ENCODE results near the gene ARHGAP8. TPM values are rescaled to one million over a fixed set of nuclear protein-coding genes. Genes with fewer than 3 reads are reported as not detected.

ARHGAP8 gene
- total and polyA plus RNA-seq, 2 donors (not counting 3 experiments of a cell fraction or from before 2014, with no cell fraction given): not detected

DNA sequence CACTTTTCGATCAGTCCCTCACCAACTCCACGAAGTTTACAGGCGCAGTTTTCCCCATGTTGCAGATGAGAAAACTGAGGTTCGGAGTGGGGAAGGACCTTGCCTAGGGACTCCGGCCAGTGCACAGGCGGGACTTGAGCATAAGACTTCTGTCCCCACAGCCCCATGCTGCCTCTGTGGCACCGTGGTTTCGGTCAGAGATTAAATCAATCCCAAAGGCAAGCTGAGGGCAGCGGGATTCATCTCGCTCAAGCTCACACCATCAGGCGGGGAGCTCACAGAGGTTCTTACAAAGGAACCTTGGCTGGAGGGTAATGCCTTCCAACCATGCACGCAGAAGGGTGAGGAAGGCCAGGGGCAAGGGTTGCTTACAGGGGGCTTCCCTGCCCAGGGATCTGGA, 141.9 kb downstream of the ARHGAP8 start:
- Histone ChIP-seq H3K4me2 (ENCODE audit: insufficient read depth, low read length) (no peak overlapping the region), H4K20me1 (replicated peaks; ENCODE audit: control insufficient read depth, extremely low read depth, insufficient read depth, low read length) (no peaks in the 10 kb centered on the region), H3K9me1 (replicated peaks; ENCODE audit: control insufficient read depth, extremely low read depth, insufficient read depth, low read length) (no peaks in the 10 kb centered on the region), H3K79me2 (ENCODE audit: control insufficient read depth, insufficient read depth, low read length) (no peaks in the 10 kb centered on the region), H2AFZ (ENCODE audit: low read depth, low read length) (no peak overlapping the region), H3K9me3 (replicated peaks; ENCODE audit: control insufficient read depth, insufficient read depth, low read length) (peaks cover 2% of the 10 kb centered on the region), H3K4me1 (ENCODE audit: control insufficient read depth, extremely low read depth, insufficient read depth, low read length) (no peaks in the 10 kb centered on the region), H3K9ac (replicated peaks; ENCODE audit: extremely low read depth, insufficient read depth, low read length) (no peak overlapping the region), H3K4me3 (replicated peaks in 1 of 3; ENCODE audit: insufficient read depth in 1 of 3, low read depth in 1 of 3, low read length in 3 of 3) (no peak overlapping the region), H3K36me3 (ENCODE audit: control insufficient read depth in 2 of 2, extremely low read depth in 1 of 2, insufficient read depth in 2 of 2, low read length in 2 of 2) (no peaks in the 10 kb centered on the region), H3K27ac (ENCODE audit: insufficient read depth, low read depth, low read length) (no peak overlapping the region), H3K27me3 (ENCODE audit: control insufficient read depth in 2 of 2, insufficient read depth in 2 of 2, low read length in 2 of 2) (no peaks in the 10 kb centered on the region)
- FAIRE-seq (no peak), DNase-seq (ENCODE audit: low read depth, low spot score) (no peak)
- dilution Hi-C loops (cut with MboI; ENCODE audit: extremely low pct_ligation_motif_present, low sequenced_read_pairs): no loop called here
- ChIA-PET POLR2A (no interaction called here), CTCF (no interaction called here)
- BruUV-seq (replicated peaks): no TSS peak
- TF ChIP-seq EZH2 (IDR thresholded peaks at IDR 0.05; ENCODE audit: borderline replicate concordance, low read depth, low read length, severe bottlenecking) (no peak), POLR2AphosphoS5 (IDR thresholded peaks at IDR 0.05; ENCODE audit: insufficient read depth, low read depth, low read length) (no peak), FOS (IDR thresholded peaks at IDR 0.05; ENCODE audit: borderline replicate concordance, insufficient read depth, low read length) (no peak), GATA2 (IDR thresholded peaks at IDR 0.05; ENCODE audit: insufficient read depth, insufficient read length, low read depth, low read length) (no peak), JUN (IDR thresholded peaks at IDR 0.05; ENCODE audit: borderline replicate concordance, insufficient read depth, insufficient read length, low read depth) (no peak), MYC (IDR thresholded peaks at IDR 0.05; ENCODE audit: low read depth, low read length) (no peak), POLR2A (IDR thresholded peaks at IDR 0.05; ENCODE audit: low read depth, low read length) (no peak)
- TF ChIP-seq, protein P1, sequence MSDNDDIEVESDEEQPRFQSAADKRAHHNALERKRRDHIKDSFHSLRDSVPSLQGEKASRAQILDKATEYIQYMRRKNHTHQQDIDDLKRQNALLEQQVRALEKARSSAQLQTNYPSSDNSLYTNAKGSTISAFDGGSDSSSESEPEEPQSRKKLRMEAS (IDR thresholded peaks at IDR 0.05; ENCODE audit: insufficient read depth, insufficient read length): no peak
- TF ChIP-seq, protein P2, sequence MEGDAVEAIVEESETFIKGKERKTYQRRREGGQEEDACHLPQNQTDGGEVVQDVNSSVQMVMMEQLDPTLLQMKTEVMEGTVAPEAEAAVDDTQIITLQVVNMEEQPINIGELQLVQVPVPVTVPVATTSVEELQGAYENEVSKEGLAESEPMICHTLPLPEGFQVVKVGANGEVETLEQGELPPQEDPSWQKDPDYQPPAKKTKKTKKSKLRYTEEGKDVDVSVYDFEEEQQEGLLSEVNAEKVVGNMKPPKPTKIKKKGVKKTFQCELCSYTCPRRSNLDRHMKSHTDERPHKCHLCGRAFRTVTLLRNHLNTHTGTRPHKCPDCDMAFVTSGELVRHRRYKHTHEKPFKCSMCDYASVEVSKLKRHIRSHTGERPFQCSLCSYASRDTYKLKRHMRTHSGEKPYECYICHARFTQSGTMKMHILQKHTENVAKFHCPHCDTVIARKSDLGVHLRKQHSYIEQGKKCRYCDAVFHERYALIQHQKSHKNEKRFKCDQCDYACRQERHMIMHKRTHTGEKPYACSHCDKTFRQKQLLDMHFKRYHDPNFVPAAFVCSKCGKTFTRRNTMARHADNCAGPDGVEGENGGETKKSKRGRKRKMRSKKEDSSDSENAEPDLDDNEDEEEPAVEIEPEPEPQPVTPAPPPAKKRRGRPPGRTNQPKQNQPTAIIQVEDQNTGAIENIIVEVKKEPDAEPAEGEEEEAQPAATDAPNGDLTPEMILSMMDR (IDR thresholded peaks at IDR 0.05; ENCODE audit: extremely low read depth in 1 of 2, insufficient read depth in 1 of 2, low read depth in 1 of 2, low read length in 2 of 2): no peak
- intact Hi-C loops (cut with micrococcal nuclease): no loop called here
